ENCODE data around the gene ZWINT.

The ZWINT gene

GRCh38 chr10:56341612-56342011 lies 19.4 kb downstream of the ZWINT start:
- H3K4me3 ChIP-seq (ENCODE audit: low read depth, low read length): no peak overlapping the region
- TF ChIP-seq POLR2A (IDR thresholded peaks at IDR 0.05; ENCODE audit: extremely low read depth, insufficient read length) (no peak), MYC (IDR thresholded peaks at IDR 0.05; ENCODE audit: low read depth, low read length) (no peak), MAX (IDR thresholded peaks at IDR 0.05; ENCODE audit: low read depth, low read length) (no peak), CTCF (IDR thresholded peaks at IDR 0.05; ENCODE audit: low read depth, low read length) (no peak)
- DNase-seq (ENCODE audit: low read depth): no peak

GRCh38 chr10:56329961-56330360 lies 31.1 kb downstream of the ZWINT start:
- TF ChIP-seq CTCF (IDR thresholded peaks at IDR 0.05; ENCODE audit: low read depth, low read length) (no peak), MYC (IDR thresholded peaks at IDR 0.05; ENCODE audit: low read depth, low read length) (no peak), POLR2A (IDR thresholded peaks at IDR 0.05; ENCODE audit: extremely low read depth, insufficient read length) (no peak), MAX (IDR thresholded peaks at IDR 0.05; ENCODE audit: low read depth, low read length) (no peak)
- DNase-seq (ENCODE audit: low read depth): no peak
- H3K4me3 ChIP-seq (ENCODE audit: low read depth, low read length): no peak overlapping the region

- no peak for DNase-seq (ENCODE audit: low read depth)
- TF ChIP-seq CTCF (IDR thresholded peaks at IDR 0.05; ENCODE audit: low read depth, low read length) (no peak), MAX (IDR thresholded peaks at IDR 0.05; ENCODE audit: low read depth, low read length) (no peak), MYC (IDR thresholded peaks at IDR 0.05; ENCODE audit: low read depth, low read length) (no peak), POLR2A (IDR thresholded peaks at IDR 0.05; ENCODE audit: extremely low read depth, insufficient read length) (no peak)
- no peak overlapping the region for H3K4me3 ChIP-seq (ENCODE audit: low read depth, low read length)
Observed at GRCh38 chr10:56327118-56327517, 33.9 kb downstream of the ZWINT start.

GRCh38 chr10:56319386-56319785 lies 41.7 kb downstream of the ZWINT start:
- TF ChIP-seq CTCF (IDR thresholded peaks at IDR 0.05; ENCODE audit: low read depth, low read length) (no peak), POLR2A (IDR thresholded peaks at IDR 0.05; ENCODE audit: extremely low read depth, insufficient read length) (no peak), MAX (IDR thresholded peaks at IDR 0.05; ENCODE audit: low read depth, low read length) (no peak), MYC (IDR thresholded peaks at IDR 0.05; ENCODE audit: low read depth, low read length) (no peak)
- H3K4me3 ChIP-seq (ENCODE audit: low read depth, low read length): no peak overlapping the region
- peak; percentile 25 for DNase-seq (ENCODE audit: low read depth)

GRCh38 chr10:56318816-56319215 lies 42.2 kb downstream of the ZWINT start:
- DNase-seq (ENCODE audit: low read depth): no peak
- TF ChIP-seq MAX (IDR thresholded peaks at IDR 0.05; ENCODE audit: low read depth, low read length) (no peak), CTCF (IDR thresholded peaks at IDR 0.05; ENCODE audit: low read depth, low read length) (no peak), POLR2A (IDR thresholded peaks at IDR 0.05; ENCODE audit: extremely low read depth, insufficient read length) (no peak), MYC (IDR thresholded peaks at IDR 0.05; ENCODE audit: low read depth, low read length) (no peak)
- H3K4me3 ChIP-seq (ENCODE audit: low read depth, low read length): no peak overlapping the region

- no peak overlapping the region for H3K4me3 ChIP-seq (ENCODE audit: low read depth, low read length)
- no peak for DNase-seq (ENCODE audit: low read depth)
- TF ChIP-seq CTCF (IDR thresholded peaks at IDR 0.05; ENCODE audit: low read depth, low read length) (no peak), MAX (IDR thresholded peaks at IDR 0.05; ENCODE audit: low read depth, low read length) (no peak), MYC (IDR thresholded peaks at IDR 0.05; ENCODE audit: low read depth, low read length) (no peak), POLR2A (IDR thresholded peaks at IDR 0.05; ENCODE audit: extremely low read depth, insufficient read length) (no peak)
Observed at GRCh38 chr10:56317603-56318002, 43.5 kb downstream of the ZWINT start.

All from NB4 (cell line).